ENCODE data around the gene CEBPB. TPM values are rescaled to one million over a fixed set of nuclear protein-coding genes. Genes with fewer than 3 reads are reported as not detected.
A peak's percentile ranks its signal among the peaks of the same experiment; 100 is the strongest.

Gene CEBPB
- total RNA-seq, 2 donors from 2014 or later: 47.7 to 104 TPM

DNA sequence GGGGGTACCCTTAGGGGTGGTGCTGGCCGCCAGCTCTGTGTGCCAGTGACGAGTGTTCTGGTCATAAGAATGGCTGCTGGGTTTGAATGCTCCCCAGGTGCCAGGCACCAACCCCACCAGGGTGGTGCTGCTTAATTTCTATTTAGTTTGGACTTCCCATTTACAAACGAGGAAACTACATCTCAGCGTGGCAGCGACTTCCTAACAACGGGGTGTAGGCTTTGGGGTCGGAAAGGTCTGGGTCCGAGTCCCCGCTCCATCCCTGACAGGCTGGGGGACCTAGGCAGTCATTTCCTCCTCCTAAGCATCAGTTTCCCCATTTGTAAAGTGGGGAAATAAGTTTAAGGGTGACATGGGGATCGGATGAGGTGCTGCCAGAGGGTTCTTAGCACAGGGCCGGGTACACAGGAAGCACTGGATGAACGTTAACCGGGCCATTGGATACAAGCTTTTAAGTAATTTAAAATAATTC is 30.3 kb downstream of the CEBPB start:
- H3K27ac ChIP-seq: peak overlapping the region in 1 of 4 donors; percentile 42
- TF ChIP-seq POLR2A (IDR thresholded peaks at IDR 0.05): no peak
- TF ChIP-seq, protein P1, sequence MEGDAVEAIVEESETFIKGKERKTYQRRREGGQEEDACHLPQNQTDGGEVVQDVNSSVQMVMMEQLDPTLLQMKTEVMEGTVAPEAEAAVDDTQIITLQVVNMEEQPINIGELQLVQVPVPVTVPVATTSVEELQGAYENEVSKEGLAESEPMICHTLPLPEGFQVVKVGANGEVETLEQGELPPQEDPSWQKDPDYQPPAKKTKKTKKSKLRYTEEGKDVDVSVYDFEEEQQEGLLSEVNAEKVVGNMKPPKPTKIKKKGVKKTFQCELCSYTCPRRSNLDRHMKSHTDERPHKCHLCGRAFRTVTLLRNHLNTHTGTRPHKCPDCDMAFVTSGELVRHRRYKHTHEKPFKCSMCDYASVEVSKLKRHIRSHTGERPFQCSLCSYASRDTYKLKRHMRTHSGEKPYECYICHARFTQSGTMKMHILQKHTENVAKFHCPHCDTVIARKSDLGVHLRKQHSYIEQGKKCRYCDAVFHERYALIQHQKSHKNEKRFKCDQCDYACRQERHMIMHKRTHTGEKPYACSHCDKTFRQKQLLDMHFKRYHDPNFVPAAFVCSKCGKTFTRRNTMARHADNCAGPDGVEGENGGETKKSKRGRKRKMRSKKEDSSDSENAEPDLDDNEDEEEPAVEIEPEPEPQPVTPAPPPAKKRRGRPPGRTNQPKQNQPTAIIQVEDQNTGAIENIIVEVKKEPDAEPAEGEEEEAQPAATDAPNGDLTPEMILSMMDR (IDR thresholded peaks at IDR 0.05): no peak
- H3K27me3 ChIP-seq: no peaks in the 10 kb centered on the region
- no peaks in the 10 kb centered on the region for H3K9me3 ChIP-seq
- H3K36me3 ChIP-seq (replicated peaks in 1 of 2; ENCODE audit: insufficient read depth in 1 of 2, low read depth in 2 of 2): no peaks in the 10 kb centered on the region
- WGBS, 2 donors: 67 to 79% methylated on average over 11 to 13 of the region's 13 CpGs
- intact Hi-C loops (cut with DNase I): no loop called here
- H3K4me3 ChIP-seq: no peak overlapping the region
- H3K4me1 ChIP-seq: peaks cover 13% of the 10 kb centered on the region
- no peak for ATAC-seq
- DNase-seq: no peak

DNA sequence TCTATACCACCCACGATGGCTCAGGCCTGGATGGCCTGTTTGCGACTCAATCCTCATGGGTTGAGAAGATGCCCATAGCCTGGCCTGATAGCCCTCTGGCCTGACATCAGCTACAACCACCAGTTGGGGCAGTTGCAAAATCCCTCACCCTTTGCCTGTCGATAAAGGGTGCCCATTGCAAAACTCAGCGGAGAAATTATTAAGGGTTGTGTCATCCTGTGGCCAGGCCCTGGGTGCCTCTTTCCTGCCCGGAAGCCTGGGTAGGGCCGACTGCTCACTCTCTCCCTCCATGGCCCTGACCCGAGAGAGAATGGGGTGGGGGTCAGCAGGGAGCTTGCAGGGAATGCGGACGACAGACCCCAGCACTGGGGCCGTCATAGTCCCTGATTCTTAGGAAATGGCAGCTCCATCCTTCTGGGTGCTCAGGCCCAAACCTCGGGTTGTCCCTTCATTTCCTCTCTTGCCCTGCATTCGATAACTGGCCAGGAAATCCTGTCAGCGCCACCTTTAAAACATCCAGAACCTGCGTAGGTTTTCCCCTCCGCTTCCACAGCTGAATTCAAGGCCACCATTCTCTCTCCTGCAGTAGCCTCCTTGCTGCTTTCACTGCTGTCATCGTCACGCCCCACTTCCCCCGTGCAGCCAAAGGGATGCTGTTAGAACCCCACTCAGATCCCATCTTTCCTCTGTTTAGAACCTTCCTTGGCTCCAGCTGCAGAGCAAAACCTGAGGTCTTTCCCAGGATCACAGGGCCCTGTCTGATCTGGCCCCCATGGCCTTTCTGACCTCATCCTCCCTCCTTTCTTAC is 31.1 kb downstream of the CEBPB start:
- 66 to 79% methylated on average over 15 to 18 of the region's 18 CpGs for WGBS, 2 donors
- TF ChIP-seq, protein P1 (IDR thresholded peaks at IDR 0.05): no peak
- TF ChIP-seq POLR2A (IDR thresholded peaks at IDR 0.05): no peak
- Histone ChIP-seq H3K4me1 (peaks cover 8% of the 10 kb centered on the region), H3K27ac (peak overlapping the region in 1 of 4 donors; percentile 42), H3K9me3 (no peaks in the 10 kb centered on the region), H3K27me3 (no peaks in the 10 kb centered on the region), H3K4me3 (no peak overlapping the region), H3K36me3 (replicated peaks in 1 of 2; ENCODE audit: insufficient read depth in 1 of 2, low read depth in 2 of 2) (no peaks in the 10 kb centered on the region)
- no peak for ATAC-seq
- intact Hi-C loops (cut with DNase I): no loop called here
- DNase-seq: peak in 1 of 4 donors; percentile 65

DNA sequence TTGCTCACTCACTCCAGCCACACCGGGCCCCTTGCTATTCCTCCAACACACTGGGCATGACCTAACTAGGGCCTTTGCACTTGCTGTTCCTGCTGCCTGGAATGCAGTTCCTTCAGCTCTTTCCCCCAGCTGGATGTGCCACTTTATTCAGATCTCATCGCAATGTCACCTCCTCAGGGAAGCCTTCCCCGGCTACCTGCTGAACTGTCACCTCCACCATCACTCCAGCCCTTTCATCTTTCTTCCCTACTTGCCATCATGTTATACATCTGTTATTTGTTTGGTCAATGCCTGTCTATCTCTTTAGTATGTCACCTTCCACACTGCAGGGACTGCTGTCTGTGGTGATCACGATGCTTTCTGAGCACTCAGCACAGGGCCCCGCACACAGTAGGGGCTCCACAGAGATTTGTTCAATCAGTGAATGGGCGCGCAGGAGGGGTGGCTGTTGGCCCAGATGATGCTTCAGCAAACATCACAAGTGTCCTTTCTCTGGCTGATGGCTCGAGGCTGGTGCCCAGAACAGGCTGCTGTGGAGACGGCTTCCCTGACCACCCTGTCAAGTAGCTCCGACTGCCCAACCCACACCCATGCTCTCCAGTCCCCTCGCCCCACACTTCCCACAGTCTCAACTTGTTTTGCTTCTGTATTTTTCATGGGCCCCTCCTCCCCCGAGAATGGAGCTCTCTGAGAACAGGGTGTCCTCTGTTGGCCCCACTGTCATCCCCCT is 31.8 kb downstream of the CEBPB start:
- Histone ChIP-seq H3K4me3 (no peak overlapping the region), H3K36me3 (replicated peaks in 1 of 2; ENCODE audit: insufficient read depth in 1 of 2, low read depth in 2 of 2) (no peaks in the 10 kb centered on the region), H3K27ac (no peak overlapping the region), H3K9me3 (no peaks in the 10 kb centered on the region), H3K4me1 (peaks cover 3% of the 10 kb centered on the region), H3K27me3 (no peaks in the 10 kb centered on the region)
- intact Hi-C loops (cut with DNase I): no loop called here
- WGBS, 2 donors: 90 to 94% methylated on average over 12 of the region's 12 CpGs
- ATAC-seq: no peak
- DNase-seq: no peak
- TF ChIP-seq, protein P1 (IDR thresholded peaks at IDR 0.05): no peak
- TF ChIP-seq POLR2A (IDR thresholded peaks at IDR 0.05): no peak

DNA sequence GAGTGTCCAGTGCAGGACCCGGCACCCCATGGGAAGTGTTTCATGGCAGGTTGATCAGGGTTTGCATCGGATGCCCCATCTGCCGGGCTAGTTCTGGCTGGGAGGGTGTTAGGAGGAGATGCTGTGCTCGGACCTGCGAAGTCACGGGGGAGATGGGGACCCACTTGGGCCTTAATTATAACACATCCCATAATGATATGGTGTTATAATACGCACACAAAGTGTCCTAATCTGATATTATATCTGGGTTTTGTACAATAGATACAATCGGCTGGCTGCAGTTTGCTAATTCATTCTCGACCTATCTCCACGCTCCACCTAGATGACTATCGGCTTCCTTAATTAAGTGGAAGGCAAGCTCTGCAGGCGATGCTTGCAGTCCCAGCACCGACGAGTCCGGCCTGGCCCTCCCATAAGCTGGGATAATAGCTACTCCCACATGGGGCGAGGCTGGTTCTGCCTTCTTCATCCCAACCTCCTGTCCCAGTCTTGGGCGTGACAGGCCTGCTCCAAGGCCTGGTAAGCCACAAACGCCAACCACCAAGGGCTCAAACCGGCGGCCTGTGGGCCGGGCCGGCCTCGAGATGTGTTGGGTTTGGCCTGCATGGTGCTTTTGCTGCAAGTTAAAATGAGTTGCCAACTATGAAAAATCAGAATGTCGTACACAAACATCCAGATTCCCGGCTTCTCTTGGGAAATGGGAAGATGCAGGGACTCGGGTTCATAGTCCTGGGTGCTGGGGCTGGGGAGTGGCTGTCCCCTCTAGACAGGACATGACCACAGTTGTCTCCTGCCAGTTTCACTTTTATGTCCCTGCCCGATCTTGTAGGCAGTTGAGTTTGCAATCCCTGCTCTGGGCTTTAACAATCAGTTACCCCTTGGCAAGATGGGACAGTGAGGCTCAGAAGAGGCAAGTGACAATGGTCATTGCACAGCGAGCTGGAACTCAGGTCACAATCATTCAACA is 32.7 kb downstream of the CEBPB start:
- Histone ChIP-seq H3K36me3 (replicated peaks in 1 of 2; ENCODE audit: insufficient read depth in 1 of 2, low read depth in 2 of 2) (no peaks in the 10 kb centered on the region), H3K27me3 (no peaks in the 10 kb centered on the region), H3K4me3 (no peak overlapping the region), H3K9me3 (no peaks in the 10 kb centered on the region), H3K27ac (peak overlapping the region in 1 of 4 donors; percentile 69), H3K4me1 (peaks cover 3% of the 10 kb centered on the region)
- intact Hi-C loops (cut with DNase I): no loop called here
- ATAC-seq: no peak
- WGBS, 2 donors: 88 to 94% methylated on average over 28 of the region's 28 CpGs
- TF ChIP-seq, protein P1 (IDR thresholded peaks at IDR 0.05): no peak
- TF ChIP-seq POLR2A (IDR thresholded peaks at IDR 0.05): no peak
- no peak for DNase-seq

Data from body of pancreas (tissue), 4 donors.